ENCODE measurements around the gene AP3B2. TPM values are rescaled to one million over a fixed set of nuclear protein-coding genes. Genes with fewer than 3 reads are reported as not detected.

The AP3B2 gene
- total RNA-seq, 3 donors from 2014 or later, result 0.67 to 5.4 (median 1.9) TPM

DNA sequence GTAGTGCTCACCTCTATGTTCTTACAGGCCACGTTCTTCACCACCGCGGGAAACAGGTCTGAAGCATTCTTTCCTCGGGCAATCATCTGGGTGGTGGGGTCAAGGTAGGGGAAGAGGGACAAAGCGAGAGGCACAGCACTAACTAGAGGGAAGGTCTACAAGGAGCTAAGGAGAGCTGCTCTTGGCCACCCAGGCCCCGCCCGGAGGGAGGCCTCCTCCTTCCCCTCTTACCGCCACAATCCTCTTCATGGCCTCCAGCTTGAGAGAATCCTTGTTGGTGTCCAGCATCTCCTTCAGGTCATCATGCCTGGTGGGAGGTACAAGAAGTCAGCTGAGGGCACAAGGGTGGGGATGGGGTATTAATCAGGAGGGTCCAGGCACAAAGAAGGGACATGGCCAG, 20.5 kb downstream of the AP3B2 start:
- no peaks in the 10 kb centered on the region for H3K36me3 ChIP-seq (ENCODE audit: low read depth)
- no peaks in the 10 kb centered on the region for H3K9me3 ChIP-seq
- ATAC-seq (no peak), DNase-seq (no peak)
- intact Hi-C loops (cut with DNase I, micrococcal nuclease), result no loop called here
- no peak overlapping the region for H3K4me3 ChIP-seq
- TF ChIP-seq, protein P1, sequence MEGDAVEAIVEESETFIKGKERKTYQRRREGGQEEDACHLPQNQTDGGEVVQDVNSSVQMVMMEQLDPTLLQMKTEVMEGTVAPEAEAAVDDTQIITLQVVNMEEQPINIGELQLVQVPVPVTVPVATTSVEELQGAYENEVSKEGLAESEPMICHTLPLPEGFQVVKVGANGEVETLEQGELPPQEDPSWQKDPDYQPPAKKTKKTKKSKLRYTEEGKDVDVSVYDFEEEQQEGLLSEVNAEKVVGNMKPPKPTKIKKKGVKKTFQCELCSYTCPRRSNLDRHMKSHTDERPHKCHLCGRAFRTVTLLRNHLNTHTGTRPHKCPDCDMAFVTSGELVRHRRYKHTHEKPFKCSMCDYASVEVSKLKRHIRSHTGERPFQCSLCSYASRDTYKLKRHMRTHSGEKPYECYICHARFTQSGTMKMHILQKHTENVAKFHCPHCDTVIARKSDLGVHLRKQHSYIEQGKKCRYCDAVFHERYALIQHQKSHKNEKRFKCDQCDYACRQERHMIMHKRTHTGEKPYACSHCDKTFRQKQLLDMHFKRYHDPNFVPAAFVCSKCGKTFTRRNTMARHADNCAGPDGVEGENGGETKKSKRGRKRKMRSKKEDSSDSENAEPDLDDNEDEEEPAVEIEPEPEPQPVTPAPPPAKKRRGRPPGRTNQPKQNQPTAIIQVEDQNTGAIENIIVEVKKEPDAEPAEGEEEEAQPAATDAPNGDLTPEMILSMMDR (IDR thresholded peaks at IDR 0.05), result no peak
- no peaks in the 10 kb centered on the region for H3K4me1 ChIP-seq (ENCODE audit: low read depth)

DNA sequence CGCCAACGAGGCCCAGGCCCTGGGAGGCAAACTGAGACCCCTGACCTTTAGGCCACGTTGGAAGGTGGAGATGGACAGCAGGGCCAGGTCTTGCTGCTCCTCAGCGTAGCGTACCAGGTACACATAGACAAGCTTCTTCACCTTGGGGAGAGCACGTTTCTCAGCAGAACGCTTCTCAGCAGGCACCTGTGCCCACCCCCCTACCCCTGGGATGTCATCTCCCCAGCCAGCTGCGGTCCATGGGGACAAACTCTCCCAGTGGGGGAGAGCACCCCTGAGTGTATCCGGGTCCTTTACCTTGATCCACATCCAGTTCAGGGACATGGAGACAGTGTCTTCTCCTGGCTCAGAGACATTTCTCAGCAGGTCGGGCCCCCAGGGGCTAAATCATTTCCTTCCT, 21.0 kb downstream of the AP3B2 start:
- Histone ChIP-seq H3K4me3 (no peak overlapping the region), H3K4me1 (ENCODE audit: low read depth) (no peaks in the 10 kb centered on the region), H3K9me3 (no peaks in the 10 kb centered on the region), H3K36me3 (ENCODE audit: low read depth) (no peaks in the 10 kb centered on the region)
- TF ChIP-seq, protein P1 (IDR thresholded peaks at IDR 0.05), result no peak
- ATAC-seq (no peak), DNase-seq (no peak)
- intact Hi-C loops (cut with DNase I, micrococcal nuclease), result no loop called here

DNA sequence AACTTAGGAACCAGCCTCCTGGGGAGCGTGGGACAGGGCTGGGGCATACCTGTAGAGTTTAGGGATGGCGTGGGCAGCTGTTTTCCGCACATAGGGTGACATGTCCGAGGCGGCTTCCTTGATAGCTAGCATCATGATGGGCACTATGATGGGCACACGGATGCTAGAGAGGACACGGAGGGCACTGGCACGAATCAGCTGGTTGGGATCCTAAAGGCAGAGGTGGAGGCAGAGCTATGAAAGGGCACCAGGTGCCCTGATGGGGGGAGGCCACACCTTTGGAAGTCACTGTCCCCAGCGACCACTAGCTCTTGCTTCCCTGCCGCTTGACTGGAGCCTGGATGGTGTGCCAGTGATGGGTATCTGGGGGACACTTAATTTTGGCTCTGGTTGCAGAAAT, 28.3 kb downstream of the AP3B2 start:
- Histone ChIP-seq H3K36me3 (ENCODE audit: low read depth) (no peaks in the 10 kb centered on the region), H3K4me1 (ENCODE audit: low read depth) (no peaks in the 10 kb centered on the region), H3K4me3 (no peak overlapping the region), H3K9me3 (no peaks in the 10 kb centered on the region)
- intact Hi-C loops (cut with DNase I, micrococcal nuclease), result no loop called here
- TF ChIP-seq, protein P1 (IDR thresholded peaks at IDR 0.05), result no peak
- ATAC-seq, result no peak
- DNase-seq, result no peak

DNA sequence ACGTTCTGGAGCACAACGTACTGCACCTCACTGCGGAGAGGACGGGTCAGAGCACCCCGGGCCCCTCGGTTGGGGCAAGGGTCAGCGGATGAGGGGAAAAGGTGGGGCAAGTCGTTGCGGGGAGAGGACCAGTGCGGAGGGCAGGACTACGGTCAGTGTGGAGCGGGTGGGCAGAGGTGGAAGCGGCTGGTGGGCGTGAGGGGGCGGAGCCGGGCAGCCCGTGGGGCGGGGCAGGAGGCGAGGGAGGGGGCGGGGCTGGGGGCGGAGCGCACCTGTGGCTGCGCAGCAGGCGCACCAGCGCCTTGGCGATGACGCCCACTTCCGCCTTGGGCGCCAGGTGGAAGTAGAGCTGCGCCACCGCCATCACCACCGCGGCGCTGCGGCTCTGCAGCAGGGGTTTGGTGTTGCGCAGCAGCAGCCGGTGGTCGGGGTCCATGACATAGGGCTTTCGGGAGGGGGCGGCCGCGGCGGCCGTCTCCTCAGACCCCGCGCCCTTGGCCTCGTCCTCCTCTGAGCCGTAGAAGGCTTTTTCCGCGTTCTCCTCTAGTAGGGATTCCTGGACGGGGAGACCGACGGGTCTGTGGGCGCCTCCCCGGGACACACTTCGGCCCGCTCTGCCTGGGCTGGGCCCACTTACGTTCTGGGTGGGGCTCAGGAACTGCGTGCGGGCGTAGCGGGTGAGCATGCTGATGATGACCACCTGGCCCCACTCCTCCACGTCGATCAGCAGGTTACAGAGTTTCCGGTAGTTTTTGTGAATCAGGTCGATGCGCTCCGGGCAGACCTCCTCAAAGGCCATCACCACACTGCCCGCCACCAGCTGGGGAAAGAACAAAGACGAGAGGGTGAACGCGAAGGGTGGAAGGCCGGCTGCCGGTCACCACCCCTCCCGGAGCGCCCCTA, 29.2 kb downstream of the AP3B2 start:
- ATAC-seq (peak; percentile 99), DNase-seq (peak; percentile 74 to 87 (median 78))
- Histone ChIP-seq H3K36me3 (ENCODE audit: low read depth) (no peaks in the 10 kb centered on the region), H3K4me1 (ENCODE audit: low read depth) (no peaks in the 10 kb centered on the region), H3K9me3 (no peaks in the 10 kb centered on the region), H3K4me3 (no peak overlapping the region)
- TF ChIP-seq, protein P1 (IDR thresholded peaks at IDR 0.05), result no peak
- intact Hi-C loops (cut with DNase I, micrococcal nuclease), result no loop called here

DNA sequence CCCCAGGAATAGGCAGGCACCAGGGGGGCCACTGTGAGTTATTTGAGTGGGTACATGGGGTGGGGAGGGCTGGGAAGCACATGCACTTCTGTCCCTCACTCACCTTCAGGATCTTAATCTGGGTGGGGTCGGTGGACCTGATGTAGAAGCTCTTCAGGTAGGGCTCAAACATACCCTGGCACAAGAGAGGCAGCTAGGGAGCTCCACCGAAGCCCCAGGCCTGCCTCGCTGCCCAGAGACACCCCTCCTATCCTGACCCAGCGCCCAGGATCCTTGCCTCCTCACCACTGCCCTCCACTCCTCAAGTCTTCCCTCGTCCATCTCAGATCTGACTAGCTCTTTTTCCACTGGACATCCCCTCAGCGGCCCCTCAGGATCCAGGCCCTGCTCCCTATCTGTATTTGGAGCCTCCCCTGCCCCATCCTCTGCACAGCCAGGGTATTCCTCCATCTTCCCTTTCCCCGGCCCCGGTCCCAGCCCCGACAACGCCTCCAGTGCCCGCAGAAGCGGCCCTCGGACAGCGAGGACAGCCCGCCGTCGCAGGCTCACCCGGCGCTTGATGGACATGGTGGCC, 30.0 kb downstream of the AP3B2 start:
- DNase-seq (no peak), ATAC-seq (no peak)
- H3K4me3 ChIP-seq, result no peak overlapping the region
- H3K36me3 ChIP-seq (ENCODE audit: low read depth), result no peaks in the 10 kb centered on the region
- H3K9me3 ChIP-seq, result no peaks in the 10 kb centered on the region
- H3K4me1 ChIP-seq (ENCODE audit: low read depth), result no peaks in the 10 kb centered on the region
- intact Hi-C loops (cut with DNase I, micrococcal nuclease), result no loop called here
- TF ChIP-seq, protein P1 (IDR thresholded peaks at IDR 0.05), result no peak
